ENCODE data around the gene SLC34A1.

- no peak for TF ChIP-seq POLR2A (IDR thresholded peaks at IDR 0.05; ENCODE audit: low read depth, low read length)
- no peak for TF ChIP-seq POLR2AphosphoS5 (IDR thresholded peaks at IDR 0.05; ENCODE audit: low read depth, low read length)
Observed at GRCh38 chr5:177419046-177419445, 34.8 kb downstream of the SLC34A1 start.
